ENCODE measurements around the gene A4GALT.

A4GALT gene

GRCh38 chr22:42700355-42700754 is 20.3 kb downstream of the A4GALT start:
- no peak for DNase-seq

GRCh38 chr22:42699976-42700352 is 20.7 kb downstream of the A4GALT start:
- no peak for DNase-seq

DNA sequence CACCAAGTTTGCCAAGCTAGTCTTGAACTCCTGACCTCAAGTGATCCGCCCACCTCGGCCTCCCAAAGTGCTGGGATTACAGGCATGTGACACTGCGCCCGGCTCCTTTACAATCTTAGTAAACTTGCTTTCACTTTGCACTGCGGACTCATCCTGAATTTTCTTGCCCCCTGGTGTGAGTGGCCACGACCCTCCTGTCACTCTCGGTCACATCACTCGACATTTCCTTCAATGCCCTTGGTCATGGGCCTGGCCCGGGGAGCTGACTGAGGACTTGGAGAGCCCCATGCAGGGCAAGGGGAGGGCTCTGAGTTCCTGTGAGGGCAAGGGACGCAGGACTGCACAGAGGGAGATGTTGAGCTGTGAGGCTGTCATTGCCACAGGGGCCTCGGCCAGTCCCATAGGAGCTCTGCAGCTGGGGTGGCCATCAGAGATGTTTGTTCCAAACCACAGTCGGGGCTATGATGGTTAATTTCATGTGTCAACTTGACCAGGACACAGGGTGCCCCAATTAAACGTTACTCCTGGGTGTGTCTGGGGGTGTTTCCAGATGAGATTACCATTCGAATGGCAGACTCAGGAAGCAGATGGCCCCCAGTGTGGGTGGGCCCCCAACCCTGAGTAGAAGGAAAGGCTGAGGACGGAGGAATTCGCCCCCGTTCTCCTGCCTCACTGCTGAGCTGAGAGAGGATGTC is 21.2 kb downstream of the A4GALT start:
- DNase-seq = no peak

DNA sequence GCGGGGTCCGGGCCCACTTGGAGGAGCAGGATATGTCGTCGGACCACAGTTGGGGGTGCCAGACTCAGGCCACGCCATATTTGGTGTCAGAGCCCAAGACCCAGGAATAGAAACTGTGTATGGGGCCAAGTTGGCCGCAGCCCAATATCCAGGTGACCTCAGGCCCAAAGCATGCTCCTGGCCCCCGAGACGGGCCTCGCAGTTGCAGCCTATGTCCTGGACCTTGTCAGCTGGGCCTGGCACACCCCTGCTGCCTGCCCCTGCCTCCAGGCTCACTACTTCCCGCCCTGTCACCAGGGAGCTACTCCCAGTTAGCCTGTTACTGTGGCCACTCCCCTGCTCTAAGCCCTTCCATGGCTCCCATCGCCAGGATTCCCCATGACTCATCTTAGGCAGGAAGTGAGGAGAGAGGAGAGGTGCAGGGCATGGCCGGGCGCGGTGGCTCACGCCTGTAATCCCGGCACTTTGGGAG is 23.1 kb downstream of the A4GALT start:
- no peak for DNase-seq

- no peak for DNase-seq
Measured at GRCh38 chr22:42696331-42696967, 24.2 kb downstream of the A4GALT start.

DNA sequence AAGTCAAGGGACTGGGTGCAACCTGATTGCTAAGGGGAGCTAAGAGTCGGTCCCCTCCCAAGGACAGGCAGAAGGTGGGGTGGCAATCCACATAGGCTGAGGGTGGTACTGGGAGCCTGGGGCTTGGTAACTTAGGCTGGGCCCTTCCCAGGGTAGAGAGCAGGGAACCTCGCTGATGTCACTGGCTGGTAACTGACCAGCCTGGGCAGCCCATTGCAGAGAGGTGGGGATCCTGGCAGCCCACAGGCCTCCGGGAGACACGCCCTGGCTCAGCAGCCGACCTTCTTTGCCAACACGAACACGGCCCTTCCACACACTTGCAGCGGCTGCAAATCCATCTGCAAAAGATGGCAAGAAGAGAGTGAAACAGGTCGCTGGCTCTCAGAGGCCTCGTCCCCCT is 25.4 kb downstream of the A4GALT start:
- DNase-seq = peak; percentile 38

GRCh38 chr22:42693763-42694683 is 26.6 kb downstream of the A4GALT start:
- no peak for DNase-seq

DNA sequence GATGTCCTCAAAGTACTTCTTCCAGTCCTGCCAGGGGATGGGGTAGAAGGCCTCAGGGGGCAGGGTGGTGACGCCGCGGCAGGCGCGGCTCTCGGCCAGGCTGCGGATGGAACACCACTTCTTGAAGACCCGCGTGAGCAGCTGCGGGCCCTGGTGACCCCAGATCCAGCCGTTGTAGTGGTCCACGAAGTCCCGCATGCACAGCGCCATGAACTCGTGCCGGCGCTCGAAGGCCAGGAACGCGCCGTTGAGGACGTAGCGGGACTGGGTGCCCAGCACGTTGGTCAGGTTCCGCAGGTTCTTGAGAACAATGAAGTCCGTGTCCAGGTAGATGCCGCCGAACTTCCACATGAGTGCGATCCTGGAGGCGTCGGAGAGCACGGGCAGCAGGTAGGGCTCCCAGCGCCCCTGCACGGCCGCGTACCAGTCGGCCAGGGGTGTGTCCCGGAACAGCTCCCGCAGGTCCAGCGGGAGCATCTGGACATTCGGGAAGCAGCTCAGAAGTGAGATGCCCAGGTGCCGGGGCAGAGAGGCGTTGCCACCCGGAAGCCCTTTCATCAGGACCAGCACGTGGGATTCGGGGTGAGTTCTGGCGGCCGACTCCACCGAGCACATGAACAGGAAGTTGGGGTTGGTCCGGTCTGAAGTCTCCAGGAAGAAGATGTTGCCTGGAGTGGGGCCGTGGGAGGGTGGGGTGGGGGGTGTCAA is 27.5 kb downstream of the A4GALT start:
- no peak for DNase-seq

DNA sequence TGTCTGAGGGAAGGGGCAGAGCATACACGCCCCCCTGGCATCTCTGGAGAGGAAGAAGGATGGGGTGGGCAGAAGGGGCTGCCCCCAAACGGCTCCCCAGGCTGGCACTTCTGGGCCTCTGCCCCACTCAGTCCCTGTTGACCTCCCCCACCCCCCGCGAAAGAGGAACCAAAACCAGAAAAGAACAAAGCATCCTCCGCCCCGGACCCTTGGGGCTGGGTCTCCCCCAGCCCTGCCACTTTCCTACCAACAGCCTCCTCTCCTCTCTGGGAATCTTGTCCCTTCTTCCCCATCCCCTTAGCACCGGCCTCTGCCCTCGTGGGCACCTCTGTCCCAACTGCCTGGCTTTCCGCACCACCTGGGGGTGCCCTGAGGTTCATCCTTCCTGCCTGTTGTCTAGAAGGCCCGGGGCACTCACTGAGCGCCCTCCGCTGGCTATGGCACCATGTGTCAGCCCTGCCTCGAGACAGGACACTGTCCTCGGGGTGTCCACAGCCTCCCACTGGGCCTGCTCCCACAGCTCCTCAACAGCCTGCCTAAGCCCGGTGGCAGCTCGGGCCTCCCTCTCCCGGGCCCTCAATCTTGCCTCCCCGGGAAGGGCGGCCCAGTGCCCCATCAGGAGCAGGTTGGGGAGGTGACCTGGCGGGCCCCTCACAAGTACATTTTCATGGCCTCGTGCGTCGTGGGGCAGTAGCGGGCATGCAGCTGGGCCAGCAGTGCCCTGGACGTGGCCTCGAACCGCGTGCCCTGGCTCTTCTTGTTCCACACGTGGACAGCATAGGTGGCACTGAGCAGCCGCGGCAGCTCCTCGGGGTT is 28.2 kb downstream of the A4GALT start:
- DNase-seq = no peak

DNA sequence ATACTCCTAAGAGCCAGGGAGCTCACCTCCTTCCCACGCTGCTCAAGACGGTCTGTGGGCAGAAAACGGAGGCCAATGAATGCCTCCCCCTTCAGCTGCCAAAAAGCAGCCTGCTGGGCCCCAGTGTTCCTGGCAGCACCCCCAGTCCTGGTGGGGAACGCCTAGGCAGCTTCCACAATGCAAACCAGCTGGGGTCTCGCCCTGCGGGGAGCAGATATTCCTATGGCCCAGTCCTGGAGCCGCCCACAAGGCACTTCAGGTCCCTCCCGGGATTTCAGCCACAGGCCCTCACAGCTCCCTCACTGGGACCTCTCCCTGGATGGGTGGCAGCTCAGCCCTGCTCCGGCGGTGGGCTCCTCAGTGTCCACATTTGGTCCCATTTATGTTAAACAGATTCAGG is 29.2 kb downstream of the A4GALT start:
- no peak for DNase-seq

DNA sequence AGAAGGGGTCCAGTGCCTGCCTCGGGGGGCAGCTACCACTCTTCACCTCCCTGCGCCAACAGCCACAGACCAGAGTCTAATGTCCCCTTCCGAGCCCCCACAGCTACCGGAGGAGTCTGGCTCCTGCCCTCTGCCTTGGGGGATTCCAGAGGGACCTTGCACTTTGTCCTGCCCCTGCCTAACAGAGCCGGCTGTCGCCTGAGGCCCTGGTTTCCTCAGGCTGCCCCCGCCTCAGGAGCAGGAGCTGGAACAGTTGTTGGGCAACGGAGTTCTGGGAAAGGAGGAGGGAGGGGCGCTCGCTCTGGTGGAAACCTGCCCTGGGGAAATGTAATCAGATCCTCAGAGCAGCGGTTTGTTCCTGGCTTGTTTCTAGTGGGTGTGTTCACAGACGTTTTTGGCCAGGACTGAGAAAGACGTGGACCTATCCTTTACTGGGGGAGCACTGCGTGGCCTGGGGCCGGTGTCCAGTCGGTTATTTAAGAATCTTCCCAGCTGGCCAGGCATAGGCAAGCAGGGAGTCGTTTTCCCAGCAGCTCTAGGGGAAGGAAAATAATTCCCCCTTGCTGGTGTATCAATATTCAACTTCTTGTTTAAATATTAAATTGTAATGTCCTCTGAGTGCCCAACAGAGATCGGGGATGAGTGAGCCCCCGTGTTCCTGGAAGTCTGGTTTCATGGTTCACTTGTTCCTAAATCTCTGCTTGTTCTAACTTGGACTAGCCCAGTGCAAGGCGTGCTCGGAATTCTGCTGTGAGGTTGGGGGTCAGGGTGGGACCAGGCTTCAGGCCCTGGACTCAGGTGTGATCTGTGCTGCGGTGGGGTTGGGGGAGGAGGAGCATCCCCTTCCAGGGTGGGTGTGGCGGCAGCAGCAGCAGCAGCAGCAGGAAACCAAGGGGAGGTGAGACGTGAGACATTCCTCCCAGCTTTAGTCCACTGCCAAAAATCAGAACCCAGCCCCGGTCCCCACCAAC is 32.1 kb downstream of the A4GALT start:
- peak; percentile 31 for DNase-seq

DNA sequence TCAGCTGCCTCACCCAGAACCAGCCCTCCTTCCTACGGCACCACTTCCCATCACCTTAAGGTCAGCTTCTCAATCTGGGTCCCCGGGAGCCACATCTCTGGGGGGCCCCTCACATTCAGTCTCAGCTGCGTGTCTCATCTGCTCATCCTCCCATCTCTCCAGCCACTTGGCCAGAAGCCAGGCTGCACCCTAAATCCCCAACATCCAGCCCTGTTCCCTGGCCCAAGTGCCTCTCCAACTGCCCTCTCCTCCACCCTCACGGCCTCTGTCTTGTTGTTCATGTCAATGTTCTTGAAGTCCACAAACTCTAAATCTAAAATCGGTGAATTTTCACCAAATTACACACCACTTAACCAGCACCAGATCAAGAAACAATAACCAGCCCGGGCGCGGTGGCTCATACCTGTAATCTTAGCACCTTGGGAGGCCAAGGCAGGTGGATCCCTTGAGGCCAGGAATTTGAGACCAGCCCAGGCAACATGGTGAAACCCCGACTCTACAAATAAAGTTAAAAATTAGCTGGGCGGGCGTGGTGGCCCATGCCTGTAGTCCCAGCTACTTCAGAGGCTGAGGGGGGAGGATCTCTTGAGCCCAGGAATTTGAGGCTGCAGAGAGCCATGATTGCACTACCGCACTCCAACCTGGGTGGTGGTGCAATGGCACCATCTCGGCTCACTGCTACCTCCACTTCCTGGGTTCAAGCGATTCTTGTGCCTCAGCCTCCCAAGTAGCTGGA is 33.7 kb downstream of the A4GALT start:
- no peak for DNase-seq

DNA sequence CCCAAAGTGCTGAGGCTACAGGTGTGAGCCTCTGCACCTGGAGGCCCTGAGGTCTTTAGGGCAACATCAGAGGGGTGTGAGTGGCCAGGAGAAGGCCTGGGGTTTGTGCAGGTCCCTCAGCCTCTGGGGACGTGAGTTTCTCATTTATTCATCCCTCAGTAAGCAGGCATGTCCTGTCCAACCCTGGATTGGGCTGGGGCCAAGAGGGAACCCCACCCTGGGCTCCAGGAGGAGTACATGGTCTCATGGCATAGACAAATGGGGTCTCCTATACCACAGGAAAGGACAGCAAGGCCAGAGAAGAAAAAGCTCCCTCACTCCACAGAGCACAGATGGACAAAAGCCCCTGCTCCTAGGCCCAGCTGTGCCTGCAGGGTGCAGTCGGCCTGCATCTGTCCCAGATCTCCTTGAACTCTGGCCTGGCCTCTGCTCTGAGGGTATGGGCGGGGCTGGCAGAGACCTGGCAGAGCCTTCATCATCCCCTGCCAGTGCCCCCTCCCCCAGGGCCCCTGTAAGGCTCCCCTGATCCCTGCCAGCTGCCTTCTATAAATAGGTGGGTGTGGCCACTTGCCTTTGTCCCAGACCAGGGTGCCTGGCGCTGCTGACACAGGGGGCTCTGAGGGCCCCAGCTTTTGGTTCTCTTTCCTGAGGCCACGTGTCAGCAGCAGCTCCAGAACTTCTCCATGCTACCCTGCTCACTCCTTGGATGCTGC is 34.6 kb downstream of the A4GALT start:
- no peak for DNase-seq

DNA sequence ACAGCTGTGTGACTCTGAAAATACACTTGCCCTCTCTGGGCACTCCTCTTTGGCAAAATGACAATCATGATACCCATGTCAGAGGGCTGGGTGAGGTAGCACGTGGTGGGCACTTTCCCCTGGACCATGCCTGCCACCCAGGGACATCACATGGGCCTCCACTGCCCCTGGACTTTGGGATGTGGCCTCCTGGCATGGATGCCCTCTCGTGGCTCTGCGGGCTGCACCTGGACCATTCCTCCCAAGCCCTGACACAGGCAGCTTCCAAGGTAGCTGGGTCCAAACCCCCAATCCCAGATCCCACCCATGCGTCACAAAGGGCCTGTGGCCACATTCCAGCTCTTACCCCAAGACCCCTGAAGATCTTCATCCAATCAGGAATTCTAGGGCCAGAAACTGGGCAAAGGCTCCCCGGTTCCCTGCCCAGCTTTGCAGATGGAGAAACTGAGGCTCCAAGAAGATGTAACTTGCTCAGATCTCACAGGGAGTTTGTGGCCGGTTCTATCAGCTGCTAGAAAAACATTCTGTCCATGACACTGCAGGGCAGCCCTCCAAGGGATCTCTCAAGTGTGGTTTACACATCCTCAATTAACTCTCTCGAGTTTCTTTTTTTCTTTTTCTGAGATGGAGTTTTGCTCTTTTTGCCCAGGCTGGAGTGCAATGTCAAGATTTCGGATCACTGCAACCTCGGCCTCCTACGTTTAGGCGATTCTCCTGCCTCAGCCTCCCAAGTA is 36.0 kb downstream of the A4GALT start:
- DNase-seq = no peak

DNA sequence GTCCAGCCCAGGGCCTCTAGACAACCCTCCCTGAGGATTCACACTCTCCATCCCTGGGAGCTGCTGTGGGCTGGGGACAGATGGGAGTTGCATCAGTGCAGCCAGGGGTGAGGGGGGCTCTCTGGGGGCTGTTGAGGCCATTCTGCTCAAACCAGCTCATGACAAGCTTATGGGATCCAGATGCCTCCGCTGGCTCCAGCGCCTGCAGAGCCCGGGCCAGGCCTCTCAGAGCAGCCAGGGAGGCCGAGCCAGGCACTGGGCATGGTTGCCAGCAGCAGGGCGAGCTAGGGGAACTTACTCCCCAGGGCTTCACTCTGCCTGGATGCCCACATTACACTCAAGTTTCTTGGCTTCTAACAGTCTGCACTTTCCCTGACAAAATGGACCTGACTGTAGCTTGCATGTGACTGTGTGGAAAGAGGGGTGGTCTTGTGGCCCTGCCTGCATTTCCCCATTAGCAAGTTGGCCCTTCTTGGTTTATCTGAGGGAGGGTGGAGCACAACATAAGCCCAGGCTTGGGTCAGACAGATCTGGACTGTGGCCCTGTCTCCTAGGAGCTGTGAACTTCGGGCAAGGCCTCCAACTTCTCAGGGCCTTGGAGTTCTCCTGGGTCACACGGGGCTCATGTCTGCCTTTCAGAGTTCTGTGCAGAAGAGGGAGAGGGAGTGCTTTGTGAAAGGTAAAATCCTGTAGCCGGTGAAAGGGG is 36.9 kb downstream of the A4GALT start:
- DNase-seq = peak; percentile 25

- no peak for DNase-seq
Measured at GRCh38 chr22:42682113-42682851, 38.4 kb downstream of the A4GALT start.

- DNase-seq = no peak
Measured at GRCh38 chr22:42680648-42681047, 40.0 kb downstream of the A4GALT start.
